GM23338 (cell line): ENCODE data around the gene SLC2A9. TPM values are rescaled to one million over a fixed set of nuclear protein-coding genes. Genes with fewer than 3 reads are reported as not detected.

Source experiments
- ATAC-seq: fragments of 200-7000 bp; cut with Tn5 transposase; 3 replicates; pipeline ENCODE4 v1.9.1; 2020
- DNase-seq: peaks from one replicate; pipeline ENCODE4 v3.0.0-alpha.2; 2015; ENCODE audit warnings: low spot score
- H2AFZ ChIP-seq: fragments of 200-600 bp; sonication (generic); 2 replicates; pipeline ENCODE4 v1.8.0; 2016; ENCODE audit warnings: antibody characterized with exemption, mild to moderate bottlenecking, moderate library complexity
- H3F3A ChIP-seq: fragments of 200-600 bp; sonication (generic); replicated peaks from 2 replicates; pipeline ENCODE4 v1.8.0; 2017; ENCODE audit warnings: antibody characterized with exemption, mixed run types, low read depth
- H3K27ac ChIP-seq: fragments of 200-600 bp; sonication (generic); 2 replicates; pipeline ENCODE4 v1.6.1; 2016; ENCODE audit warnings: low read depth
- H3K27me3 ChIP-seq: fragments of 200-600 bp; sonication (generic); 2 replicates; pipeline ENCODE4 v1.8.0; 2016; ENCODE audit warnings: mild to moderate bottlenecking, mixed run types, moderate library complexity; ENCODE audit not compliant: insufficient read depth
- H3K36me3 ChIP-seq: fragments of 200-600 bp; sonication (generic); 2 replicates; pipeline ENCODE4 v1.8.0; 2016; ENCODE audit warnings: mild to moderate bottlenecking; ENCODE audit not compliant: insufficient read depth
- H3K4me1 ChIP-seq: fragments of 200-600 bp; sonication (generic); 2 replicates; pipeline ENCODE4 v1.8.0; 2016; ENCODE audit warnings: mild to moderate bottlenecking, moderate library complexity; ENCODE audit not compliant: insufficient read depth
- H3K4me2 ChIP-seq: fragments of 200-600 bp; sonication (generic); 2 replicates; pipeline ENCODE4 v1.7.1; 2017; ENCODE audit warnings: mixed run types
- H3K4me3 ChIP-seq: fragments of 200-600 bp; sonication (generic); 2 replicates; pipeline ENCODE4 v1.6.1; 2016; ENCODE audit warnings: mixed run types
- H3K79me2 ChIP-seq: fragments of 200-600 bp; sonication (generic); replicated peaks from 2 replicates; pipeline ENCODE4 v1.8.0; 2017; ENCODE audit warnings: mild to moderate bottlenecking; ENCODE audit not compliant: insufficient read depth
- H3K9me2 ChIP-seq: fragments of 200-600 bp; sonication (generic); 2 replicates; pipeline ENCODE4 v1.8.0; 2017; ENCODE audit not compliant: insufficient read depth
- H4K20me1 ChIP-seq: fragments of 200-600 bp; sonication (generic); replicated peaks from 2 replicates; pipeline ENCODE4 v1.8.0; 2017; ENCODE audit warnings: mild to moderate bottlenecking; ENCODE audit not compliant: insufficient read depth
- H3K27ac Mint-ChIP-seq: 2 replicates; pipeline ENCODE4 v1.8.0; 2020; ENCODE audit warnings: inconsistent platforms, mild to moderate bottlenecking, moderate library complexity, mixed read lengths
- H3K27me3 Mint-ChIP-seq: 3 replicates; pipeline ENCODE4 v1.8.0; 2022; ENCODE audit warnings: low read depth, mild to moderate bottlenecking, moderate library complexity, mixed read lengths, inconsistent platforms; ENCODE audit not compliant: insufficient read depth, poor library complexity
- H3K36me3 Mint-ChIP-seq: 3 replicates; pipeline ENCODE4 v1.8.0; 2021; ENCODE audit warnings: low read depth, mild to moderate bottlenecking, inconsistent platforms, moderate library complexity, mixed read lengths
- H3K4me1 Mint-ChIP-seq: 3 replicates; pipeline ENCODE4 v1.8.0; 2020; ENCODE audit warnings: mild to moderate bottlenecking, inconsistent platforms, mixed read lengths
- H3K4me3 Mint-ChIP-seq: 3 replicates; pipeline ENCODE4 v1.8.0; 2021; ENCODE audit warnings: moderate library complexity, mild to moderate bottlenecking, inconsistent platforms, mixed read lengths
- H3K9me3 Mint-ChIP-seq: 3 replicates; pipeline ENCODE4 v1.8.0; 2020; ENCODE audit warnings: moderate library complexity, mild to moderate bottlenecking, inconsistent platforms, mixed read lengths
- EZH2 ChIP-seq: fragments of 200-600 bp; sonication (generic); IDR thresholded peaks from one replicate; pipeline ENCODE4 v1.8.0; 2017; ENCODE audit warnings: antibody characterized with exemption, mild to moderate bottlenecking, low read depth; ENCODE audit not compliant: unreplicated experiment
- JUNB ChIP-seq: IDR thresholded peaks from one replicate; pipeline ENCODE4 v1.6.1; 2016; ENCODE audit warnings: antibody characterized with exemption; ENCODE audit not compliant: unreplicated experiment
- NANOG ChIP-seq: IDR thresholded peaks from 2 replicates; pipeline ENCODE4 v1.6.1; 2016; ENCODE audit warnings: antibody characterized with exemption, borderline replicate concordance
- POLR2AphosphoS5 ChIP-seq: IDR thresholded peaks from 2 replicates; pipeline ENCODE4 v1.6.1; 2016; ENCODE audit warnings: antibody characterized with exemption, low read depth
- STAT1 ChIP-seq: IDR thresholded peaks from one replicate; pipeline ENCODE4 v1.6.1; 2016; ENCODE audit warnings: antibody characterized with exemption; ENCODE audit not compliant: unreplicated experiment
- ZNF114 ChIP-seq: fragments of 250-450 bp; sonication (Bioruptor Pico); IDR thresholded peaks from 2 replicates; pipeline ENCODE4 v1.5.0; 2020; ENCODE audit warnings: mild to moderate bottlenecking, moderate library complexity
- ZNF331 ChIP-seq: fragments of 250-450 bp; sonication (Bioruptor Pico); IDR thresholded peaks from 2 replicates; pipeline ENCODE4 v1.5.0; 2020; ENCODE audit warnings: low read depth, mild to moderate bottlenecking, moderate library complexity
- polyA plus RNA-seq: library from polyadenylated mRNA; unstranded; fragments of >200 nt; fragmentation: Nextera tagmentation; extraction: Ambion mirVana; gene quantifications from 2 replicates; pipeline ENCODE4 v1.2.1, GENCODE V29; 2016
- total RNA-seq: library from RNA; depleted of rRNA; stranded (reverse); fragments of >200 nt; shearing (Covaris generic); gene quantifications from 2 replicates; pipeline ENCODE4 v1.2.3, GENCODE V29; 2014
- TF ChIP-seq, protein P1 (sequence below): fragments of 250-450 bp; sonication (Bioruptor Pico); IDR thresholded peaks from 2 replicates; pipeline ENCODE4 v1.5.0; 2020; ENCODE audit warnings: mild to moderate bottlenecking, moderate library complexity
- TF ChIP-seq, protein P2 (sequence below): IDR thresholded peaks from 2 replicates; pipeline ENCODE4 v1.6.1; 2016; ENCODE audit warnings: antibody characterized with exemption

The SLC2A9 gene
- total and polyA plus RNA-seq, 2 experiments from 2014 or later, result 0.21 to 0.40 TPM

DNA sequence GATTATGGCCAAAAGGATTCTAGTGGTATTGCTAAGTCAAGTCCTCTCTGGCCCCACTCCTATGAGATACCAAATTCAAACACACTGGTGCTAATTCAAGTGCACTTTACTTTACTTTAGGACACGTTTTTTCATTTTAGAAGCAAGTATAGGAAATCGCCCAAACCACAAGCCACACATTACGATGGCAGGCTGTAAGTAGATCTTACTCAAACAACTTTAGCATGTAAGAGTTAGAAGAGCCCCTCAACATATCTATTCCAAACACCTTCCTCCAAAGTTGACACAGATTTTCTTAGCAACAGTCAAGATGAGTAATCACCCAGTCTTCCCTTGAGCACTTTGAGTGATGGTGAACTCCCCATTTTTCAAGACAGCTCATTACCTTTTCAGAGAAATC is 196.2 kb downstream of the SLC2A9 start:
- DNase-seq, result no peak
- Mint-ChIP-seq H3K4me1 (no peaks in the 10 kb centered on the region), H3K27ac (no peak overlapping the region), H3K27me3 (no peaks in the 10 kb centered on the region), H3K4me3 (no peak overlapping the region), H3K9me3 (no peaks in the 10 kb centered on the region), H3K36me3 (no peaks in the 10 kb centered on the region)
- Histone ChIP-seq H3K4me1 (no peaks in the 10 kb centered on the region), H3K4me2 (no peak overlapping the region), H3K79me2 (no peaks in the 10 kb centered on the region), H3K4me3 (no peak overlapping the region), H3K9me2 (no peaks in the 10 kb centered on the region), H3K36me3 (no peaks in the 10 kb centered on the region), H4K20me1 (no peaks in the 10 kb centered on the region), H3F3A (no peaks in the 10 kb centered on the region), H3K27ac (no peak overlapping the region), H3K27me3 (no peaks in the 10 kb centered on the region), H2AFZ (no peak overlapping the region)
- no peak for ATAC-seq
- no peak for TF ChIP-seq ZNF114
- TF ChIP-seq STAT1, result no peak

- H3K9me3 Mint-ChIP-seq, result no peaks in the 10 kb centered on the region
- H3K4me3 Mint-ChIP-seq, result no peak overlapping the region
These were observed 201.0 kb downstream of the SLC2A9 start for GRCh38 chr4:9820343-9820742.

GRCh38 chr4:9816285-9816684 is 205.0 kb downstream of the SLC2A9 start:
- no peaks in the 10 kb centered on the region for H3K27me3 Mint-ChIP-seq
- Histone ChIP-seq H3K27me3 (no peaks in the 10 kb centered on the region), H3F3A (no peaks in the 10 kb centered on the region), H3K79me2 (no peaks in the 10 kb centered on the region), H3K4me3 (no peak overlapping the region), H4K20me1 (no peaks in the 10 kb centered on the region), H3K4me2 (no peak overlapping the region), H2AFZ (no peak overlapping the region), H3K4me1 (no peaks in the 10 kb centered on the region), H3K36me3 (no peaks in the 10 kb centered on the region), H3K27ac (no peak overlapping the region), H3K9me2 (0 out of 2 replicates have a peak, but pooled peaks cover 2% of the 10 kb centered on the region)
- H3K36me3 Mint-ChIP-seq, result no peaks in the 10 kb centered on the region
- H3K4me3 Mint-ChIP-seq, result no peak overlapping the region
- ATAC-seq, result no peak
- DNase-seq, result no peak
- H3K27ac Mint-ChIP-seq, result no peak overlapping the region
- H3K4me1 Mint-ChIP-seq, result no peaks in the 10 kb centered on the region
- H3K9me3 Mint-ChIP-seq, result no peaks in the 10 kb centered on the region; the same call in 2 of the 3 replicates
- TF ChIP-seq, protein P1, sequence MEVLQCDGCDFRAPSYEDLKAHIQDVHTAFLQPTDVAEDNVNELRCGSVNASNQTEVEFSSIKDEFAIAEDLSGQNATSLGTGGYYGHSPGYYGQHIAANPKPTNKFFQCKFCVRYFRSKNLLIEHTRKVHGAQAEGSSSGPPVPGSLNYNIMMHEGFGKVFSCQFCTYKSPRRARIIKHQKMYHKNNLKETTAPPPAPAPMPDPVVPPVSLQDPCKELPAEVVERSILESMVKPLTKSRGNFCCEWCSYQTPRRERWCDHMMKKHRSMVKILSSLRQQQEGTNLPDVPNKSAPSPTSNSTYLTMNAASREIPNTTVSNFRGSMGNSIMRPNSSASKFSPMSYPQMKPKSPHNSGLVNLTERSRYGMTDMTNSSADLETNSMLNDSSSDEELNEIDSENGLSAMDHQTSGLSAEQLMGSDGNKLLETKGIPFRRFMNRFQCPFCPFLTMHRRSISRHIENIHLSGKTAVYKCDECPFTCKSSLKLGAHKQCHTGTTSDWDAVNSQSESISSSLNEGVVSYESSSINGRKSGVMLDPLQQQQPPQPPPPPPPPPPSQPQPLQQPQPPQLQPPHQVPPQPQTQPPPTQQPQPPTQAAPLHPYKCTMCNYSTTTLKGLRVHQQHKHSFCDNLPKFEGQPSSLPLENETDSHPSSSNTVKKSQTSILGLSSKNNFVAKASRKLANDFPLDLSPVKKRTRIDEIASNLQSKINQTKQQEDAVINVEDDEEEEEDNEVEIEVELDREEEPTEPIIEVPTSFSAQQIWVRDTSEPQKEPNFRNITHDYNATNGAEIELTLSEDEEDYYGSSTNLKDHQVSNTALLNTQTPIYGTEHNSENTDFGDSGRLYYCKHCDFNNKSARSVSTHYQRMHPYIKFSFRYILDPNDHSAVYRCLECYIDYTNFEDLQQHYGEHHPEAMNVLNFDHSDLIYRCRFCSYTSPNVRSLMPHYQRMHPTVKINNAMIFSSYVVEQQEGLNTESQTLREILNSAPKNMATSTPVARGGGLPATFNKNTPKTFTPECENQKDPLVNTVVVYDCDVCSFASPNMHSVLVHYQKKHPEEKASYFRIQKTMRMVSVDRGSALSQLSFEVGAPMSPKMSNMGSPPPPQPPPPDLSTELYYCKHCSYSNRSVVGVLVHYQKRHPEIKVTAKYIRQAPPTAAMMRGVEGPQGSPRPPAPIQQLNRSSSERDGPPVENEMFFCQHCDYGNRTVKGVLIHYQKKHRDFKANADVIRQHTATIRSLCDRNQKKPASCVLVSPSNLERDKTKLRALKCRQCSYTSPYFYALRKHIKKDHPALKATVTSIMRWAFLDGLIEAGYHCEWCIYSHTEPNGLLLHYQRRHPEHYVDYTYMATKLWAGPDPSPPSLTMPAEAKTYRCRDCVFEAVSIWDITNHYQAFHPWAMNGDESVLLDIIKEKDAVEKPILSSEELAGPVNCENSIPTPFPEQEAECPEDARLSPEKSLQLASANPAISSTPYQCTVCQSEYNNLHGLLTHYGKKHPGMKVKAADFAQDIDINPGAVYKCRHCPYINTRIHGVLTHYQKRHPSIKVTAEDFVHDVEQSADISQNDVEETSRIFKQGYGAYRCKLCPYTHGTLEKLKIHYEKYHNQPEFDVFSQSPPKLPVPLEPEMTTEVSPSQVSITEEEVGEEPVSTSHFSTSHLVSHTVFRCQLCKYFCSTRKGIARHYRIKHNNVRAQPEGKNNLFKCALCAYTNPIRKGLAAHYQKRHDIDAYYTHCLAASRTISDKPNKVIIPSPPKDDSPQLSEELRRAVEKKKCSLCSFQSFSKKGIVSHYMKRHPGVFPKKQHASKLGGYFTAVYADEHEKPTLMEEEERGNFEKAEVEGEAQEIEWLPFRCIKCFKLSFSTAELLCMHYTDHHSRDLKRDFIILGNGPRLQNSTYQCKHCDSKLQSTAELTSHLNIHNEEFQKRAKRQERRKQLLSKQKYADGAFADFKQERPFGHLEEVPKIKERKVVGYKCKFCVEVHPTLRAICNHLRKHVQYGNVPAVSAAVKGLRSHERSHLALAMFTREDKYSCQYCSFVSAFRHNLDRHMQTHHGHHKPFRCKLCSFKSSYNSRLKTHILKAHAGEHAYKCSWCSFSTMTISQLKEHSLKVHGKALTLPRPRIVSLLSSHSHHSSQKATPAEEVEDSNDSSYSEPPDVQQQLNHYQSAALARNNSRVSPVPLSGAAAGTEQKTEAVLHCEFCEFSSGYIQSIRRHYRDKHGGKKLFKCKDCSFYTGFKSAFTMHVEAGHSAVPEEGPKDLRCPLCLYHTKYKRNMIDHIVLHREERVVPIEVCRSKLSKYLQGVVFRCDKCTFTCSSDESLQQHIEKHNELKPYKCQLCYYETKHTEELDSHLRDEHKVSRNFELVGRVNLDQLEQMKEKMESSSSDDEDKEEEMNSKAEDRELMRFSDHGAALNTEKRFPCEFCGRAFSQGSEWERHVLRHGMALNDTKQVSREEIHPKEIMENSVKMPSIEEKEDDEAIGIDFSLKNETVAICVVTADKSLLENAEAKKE (CRISPR knock-in tag), result no peak
- TF ChIP-seq STAT1, result no peak
- TF ChIP-seq ZNF331 (CRISPR knock-in tag), result no peak
- no peak for TF ChIP-seq NANOG
- TF ChIP-seq EZH2, result no peak

More at GRCh38 chr4:9820343-9820742, 201.0 kb downstream of the SLC2A9 start:
- DNase-seq (no peak), ATAC-seq (no peak)
- no peaks in the 10 kb centered on the region for H3K4me1 Mint-ChIP-seq
- TF ChIP-seq POLR2AphosphoS5 (no peak), NANOG (no peak), STAT1 (no peak), JUNB (no peak), EZH2 (no peak)
- TF ChIP-seq, protein P2, sequence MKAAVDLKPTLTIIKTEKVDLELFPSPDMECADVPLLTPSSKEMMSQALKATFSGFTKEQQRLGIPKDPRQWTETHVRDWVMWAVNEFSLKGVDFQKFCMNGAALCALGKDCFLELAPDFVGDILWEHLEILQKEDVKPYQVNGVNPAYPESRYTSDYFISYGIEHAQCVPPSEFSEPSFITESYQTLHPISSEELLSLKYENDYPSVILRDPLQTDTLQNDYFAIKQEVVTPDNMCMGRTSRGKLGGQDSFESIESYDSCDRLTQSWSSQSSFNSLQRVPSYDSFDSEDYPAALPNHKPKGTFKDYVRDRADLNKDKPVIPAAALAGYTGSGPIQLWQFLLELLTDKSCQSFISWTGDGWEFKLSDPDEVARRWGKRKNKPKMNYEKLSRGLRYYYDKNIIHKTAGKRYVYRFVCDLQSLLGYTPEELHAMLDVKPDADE, result no peak
- 0 out of 2 replicates have a peak, but pooled peaks cover 2% of the 10 kb centered on the region for H3K9me2 ChIP-seq
- no peak overlapping the region for H3K4me3 ChIP-seq
- no peaks in the 10 kb centered on the region for H3K36me3 ChIP-seq
- no peak overlapping the region for H3K4me2 ChIP-seq
- H4K20me1 ChIP-seq, result no peaks in the 10 kb centered on the region
- no peaks in the 10 kb centered on the region for H3K27me3 Mint-ChIP-seq
- H3F3A ChIP-seq, result no peaks in the 10 kb centered on the region
- no peaks in the 10 kb centered on the region for H3K79me2 ChIP-seq
- H2AFZ ChIP-seq, result no peak overlapping the region
- no peak overlapping the region for H3K27ac Mint-ChIP-seq
- H3K27me3 ChIP-seq, result no peaks in the 10 kb centered on the region
- H3K4me1 ChIP-seq, result no peaks in the 10 kb centered on the region
- no peaks in the 10 kb centered on the region for H3K36me3 Mint-ChIP-seq
- H3K27ac ChIP-seq, result no peak overlapping the region
